Peyer's patch (tissue), 4 donors: ENCODE results near the gene CHRNA1.

Source experiments
- POLR2A ChIP-seq, 2 donors: fragments of 450-650 bp; IDR thresholded peaks; one replicate each; pipeline ENCODE4 v1.5.1; 2017; ENCODE audit warnings: antibody characterized with exemption in 2 of 2, mild to moderate bottlenecking in 2 of 2, moderate library complexity in 2 of 2
- TF ChIP-seq, protein P1 (sequence below), 6 experiments: fragments of 450-650 bp in 4 of 6; fragments of 200-600 bp in 2 of 6; sonication (generic) in 1 of 6; IDR thresholded peaks; one replicate each; pipeline ENCODE4 v1.5.1; 2017 to 2019; ENCODE audit warnings: antibody characterized with exemption in 6 of 6, mild to moderate bottlenecking in 3 of 6, moderate library complexity in 1 of 6

DNA sequence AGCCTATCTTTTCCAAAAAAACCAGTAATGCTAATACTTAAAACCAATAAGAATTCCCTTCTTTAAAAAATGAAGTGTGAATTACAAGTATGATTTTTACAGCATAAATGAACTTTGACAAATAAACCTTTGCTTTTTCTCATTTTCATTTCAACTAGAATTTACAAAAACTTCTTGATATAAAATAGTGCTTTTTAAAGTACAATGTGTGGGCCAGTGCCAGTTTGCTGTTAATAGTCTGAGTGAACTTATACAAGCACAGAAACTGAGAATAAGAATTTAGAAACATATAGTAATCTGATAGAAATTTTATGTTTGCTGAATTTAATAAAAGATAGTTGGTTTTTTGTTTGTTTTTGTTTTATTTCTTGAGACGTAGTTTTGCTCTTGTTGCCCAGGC is 43.7 kb upstream of the CHRNA1 start:
- TF ChIP-seq, protein P1, sequence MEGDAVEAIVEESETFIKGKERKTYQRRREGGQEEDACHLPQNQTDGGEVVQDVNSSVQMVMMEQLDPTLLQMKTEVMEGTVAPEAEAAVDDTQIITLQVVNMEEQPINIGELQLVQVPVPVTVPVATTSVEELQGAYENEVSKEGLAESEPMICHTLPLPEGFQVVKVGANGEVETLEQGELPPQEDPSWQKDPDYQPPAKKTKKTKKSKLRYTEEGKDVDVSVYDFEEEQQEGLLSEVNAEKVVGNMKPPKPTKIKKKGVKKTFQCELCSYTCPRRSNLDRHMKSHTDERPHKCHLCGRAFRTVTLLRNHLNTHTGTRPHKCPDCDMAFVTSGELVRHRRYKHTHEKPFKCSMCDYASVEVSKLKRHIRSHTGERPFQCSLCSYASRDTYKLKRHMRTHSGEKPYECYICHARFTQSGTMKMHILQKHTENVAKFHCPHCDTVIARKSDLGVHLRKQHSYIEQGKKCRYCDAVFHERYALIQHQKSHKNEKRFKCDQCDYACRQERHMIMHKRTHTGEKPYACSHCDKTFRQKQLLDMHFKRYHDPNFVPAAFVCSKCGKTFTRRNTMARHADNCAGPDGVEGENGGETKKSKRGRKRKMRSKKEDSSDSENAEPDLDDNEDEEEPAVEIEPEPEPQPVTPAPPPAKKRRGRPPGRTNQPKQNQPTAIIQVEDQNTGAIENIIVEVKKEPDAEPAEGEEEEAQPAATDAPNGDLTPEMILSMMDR (IDR thresholded peaks at IDR 0.05) = no peak
- no peak for TF ChIP-seq POLR2A (IDR thresholded peaks at IDR 0.05)
